Body of pancreas (tissue), 4 donors: Measurements from ENCODE around the gene ROBO2.

Experiments used
- POLR2A ChIP-seq, 3 donors: fragments of 450-650 bp; IDR thresholded peaks; one replicate each; pipeline ENCODE4 v1.6.1; 2016; ENCODE audit warnings: antibody characterized with exemption in 3 of 3, mild to moderate bottlenecking in 2 of 3
- TF ChIP-seq, protein P1 (sequence below), 7 experiments: fragments of 450-650 bp in 4 of 7; fragments of 200-600 bp in 3 of 7; sonication (generic) in 3 of 7; IDR thresholded peaks; one replicate each; pipeline ENCODE4 v1.5.1; 2016 to 2019; ENCODE audit warnings: antibody characterized with exemption in 7 of 7

DNA sequence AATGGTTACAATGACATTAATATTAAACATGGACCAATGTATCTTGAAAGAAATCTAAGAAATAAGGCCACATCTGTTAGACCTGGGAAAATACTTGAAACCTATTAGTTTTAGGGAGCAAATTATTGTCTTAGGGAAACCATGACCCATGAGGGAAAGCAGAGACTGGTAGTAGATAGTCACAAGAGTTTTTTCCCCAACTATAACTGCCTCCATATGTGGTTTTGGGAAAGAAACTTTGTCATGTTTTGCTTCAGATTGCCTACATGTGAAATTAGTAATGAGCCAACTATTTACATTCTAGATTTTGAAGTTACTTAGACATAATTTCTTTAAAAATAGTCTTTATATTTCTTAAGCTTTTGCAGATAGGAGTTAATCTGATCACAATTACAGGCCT, 474.9 kb downstream of the ROBO2 start:
- TF ChIP-seq, protein P1, sequence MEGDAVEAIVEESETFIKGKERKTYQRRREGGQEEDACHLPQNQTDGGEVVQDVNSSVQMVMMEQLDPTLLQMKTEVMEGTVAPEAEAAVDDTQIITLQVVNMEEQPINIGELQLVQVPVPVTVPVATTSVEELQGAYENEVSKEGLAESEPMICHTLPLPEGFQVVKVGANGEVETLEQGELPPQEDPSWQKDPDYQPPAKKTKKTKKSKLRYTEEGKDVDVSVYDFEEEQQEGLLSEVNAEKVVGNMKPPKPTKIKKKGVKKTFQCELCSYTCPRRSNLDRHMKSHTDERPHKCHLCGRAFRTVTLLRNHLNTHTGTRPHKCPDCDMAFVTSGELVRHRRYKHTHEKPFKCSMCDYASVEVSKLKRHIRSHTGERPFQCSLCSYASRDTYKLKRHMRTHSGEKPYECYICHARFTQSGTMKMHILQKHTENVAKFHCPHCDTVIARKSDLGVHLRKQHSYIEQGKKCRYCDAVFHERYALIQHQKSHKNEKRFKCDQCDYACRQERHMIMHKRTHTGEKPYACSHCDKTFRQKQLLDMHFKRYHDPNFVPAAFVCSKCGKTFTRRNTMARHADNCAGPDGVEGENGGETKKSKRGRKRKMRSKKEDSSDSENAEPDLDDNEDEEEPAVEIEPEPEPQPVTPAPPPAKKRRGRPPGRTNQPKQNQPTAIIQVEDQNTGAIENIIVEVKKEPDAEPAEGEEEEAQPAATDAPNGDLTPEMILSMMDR (IDR thresholded peaks at IDR 0.05), result no peak
- TF ChIP-seq POLR2A (IDR thresholded peaks at IDR 0.05), result no peak
